Neural cell (in vitro differentiated cells): Measurements from ENCODE around the gene COL20A1. TPM values are rescaled to one million over a fixed set of nuclear protein-coding genes. Genes with fewer than 3 reads are reported as not detected.

Source experiments
- H2AFZ ChIP-seq: fragments of 200-600, 300-800 bp; sonication (generic), shearing (Covaris generic); 2 replicates; pipeline ENCODE4 v1.6.0; 2014; ENCODE audit warnings: low read depth, mild to moderate bottlenecking, antibody characterized with exemption, low read length, moderate library complexity
- H3F3A ChIP-seq: fragments of 200-600 bp; shearing (Covaris generic); 2 replicates; pipeline ENCODE4 v1.6.1; 2016; ENCODE audit warnings: mild to moderate bottlenecking, moderate library complexity, mixed read lengths, antibody characterized with exemption, low read length; ENCODE audit not compliant: insufficient read depth, poor library complexity, severe bottlenecking
- H3K27ac ChIP-seq: fragments of 200-600, 300-800 bp; sonication (generic), shearing (Covaris generic); 2 replicates; pipeline ENCODE4 v1.5.1; 2014; ENCODE audit warnings: mild to moderate bottlenecking, low read length, moderate library complexity
- H3K27me3 ChIP-seq: fragments of 300-800, 200-600 bp; sonication (generic), shearing (Covaris generic); 2 replicates; pipeline ENCODE4 v1.6.0; 2014; ENCODE audit warnings: mild to moderate bottlenecking, low read depth, low read length, moderate library complexity; ENCODE audit not compliant: insufficient read depth
- H3K36me3 ChIP-seq: fragments of 300-800, 200-600 bp; sonication (generic), shearing (Covaris generic); 2 replicates; pipeline ENCODE4 v1.5.1; 2014; ENCODE audit warnings: mild to moderate bottlenecking, antibody characterized with exemption, low read length, moderate library complexity; ENCODE audit not compliant: insufficient read depth
- H3K4me2 ChIP-seq: fragments of 300-800, 200-600 bp; sonication (generic), shearing (Covaris generic); 2 replicates; pipeline ENCODE4 v1.6.0; 2014; ENCODE audit warnings: mild to moderate bottlenecking, low read length
- H3K4me3 ChIP-seq: fragments of 300-800, 200-600 bp; sonication (generic), shearing (Covaris generic); 2 replicates; pipeline ENCODE4 v1.5.1; 2014; ENCODE audit warnings: mild to moderate bottlenecking, low read length, moderate library complexity
- H3K79me2 ChIP-seq: fragments of 200-600 bp; shearing (Covaris generic); replicated peaks from 2 replicates; pipeline ENCODE4 v1.6.0; 2014; ENCODE audit warnings: mild to moderate bottlenecking, low read length, moderate library complexity; ENCODE audit not compliant: insufficient read depth
- H3K9ac ChIP-seq: fragments of 300-800, 200-600 bp; sonication (generic), shearing (Covaris generic); 2 replicates; pipeline ENCODE4 v1.6.1; 2016; ENCODE audit warnings: mild to moderate bottlenecking, low read length, mixed read lengths
- H3K9me2 ChIP-seq: fragments of 200-600 bp; shearing (Covaris generic); 2 replicates; pipeline ENCODE4 v1.6.1; 2016; ENCODE audit warnings: mild to moderate bottlenecking, low read length, mixed read lengths; ENCODE audit not compliant: insufficient read depth
- H3K9me3 ChIP-seq: fragments of 200-600, 300-800 bp; sonication (generic), shearing (Covaris generic); 2 replicates; pipeline ENCODE4 v1.6.1; 2016; ENCODE audit warnings: mild to moderate bottlenecking, mixed run types, low read length, moderate library complexity, mixed read lengths
- H4K20me1 ChIP-seq: fragments of 200-600 bp; shearing (Covaris generic); 2 replicates; pipeline ENCODE4 v1.6.1; 2016; ENCODE audit warnings: mild to moderate bottlenecking, mixed run types; ENCODE audit not compliant: insufficient read depth
- CTCF ChIP-seq: fragments of 450-650 bp; IDR thresholded peaks from 2 replicates; pipeline ENCODE4 v1.5.1; 2014; ENCODE audit warnings: antibody characterized with exemption, mild to moderate bottlenecking, moderate library complexity; ENCODE audit not compliant: poor library complexity, severe bottlenecking
- EP300 ChIP-seq: fragments of 450-650 bp; conservative IDR thresholded peaks from 2 replicates; pipeline ENCODE4 v1.6.1; 2014; ENCODE audit warnings: antibody characterized with exemption, mild to moderate bottlenecking, moderate library complexity; ENCODE audit not compliant: poor library complexity, severe bottlenecking
- EZH2 ChIP-seq: fragments of 200-600, 300-800 bp; shearing (Covaris generic), sonication (generic); IDR thresholded peaks from 2 replicates; pipeline ENCODE4 v1.6.1; 2014; ENCODE audit warnings: antibody characterized with exemption, low read length, borderline replicate concordance, mild to moderate bottlenecking; ENCODE audit not compliant: insufficient read depth, poor library complexity, severe bottlenecking
- MXI1 ChIP-seq: fragments of 450-650 bp; conservative IDR thresholded peaks from 2 replicates; pipeline ENCODE4 v1.6.1; 2014; ENCODE audit warnings: antibody characterized with exemption, mild to moderate bottlenecking; ENCODE audit not compliant: poor library complexity, severe bottlenecking
- POLR2AphosphoS5 ChIP-seq: IDR thresholded peaks from 2 replicates; pipeline ENCODE4 v1.6.1; 2012
- RAD21 ChIP-seq: fragments of 450-650 bp; conservative IDR thresholded peaks from 2 replicates; pipeline ENCODE4 v1.6.1; 2014; ENCODE audit warnings: antibody characterized with exemption, mild to moderate bottlenecking, moderate library complexity
- REST ChIP-seq: IDR thresholded peaks from 2 replicates; pipeline ENCODE4 v1.6.1; 2012; ENCODE audit warnings: borderline replicate concordance
- SMC3 ChIP-seq: fragments of 450-650 bp; conservative IDR thresholded peaks from 2 replicates; pipeline ENCODE4 v1.6.1; 2014; ENCODE audit warnings: antibody characterized with exemption, mild to moderate bottlenecking, moderate library complexity; ENCODE audit not compliant: poor library complexity
- TAF1 ChIP-seq: IDR thresholded peaks from 2 replicates; pipeline ENCODE4 v1.6.1; 2012; ENCODE audit warnings: low read depth
- polyA plus RNA-seq: library from polyadenylated mRNA; depleted of rRNA; stranded (reverse); fragments of >200 nt; gene quantifications from 2 replicates; pipeline ENCODE4 v1.2.3, GENCODE V29; 2014

COL20A1 gene
- polyA plus RNA-seq, 1 donor from 2014 or later = 1.1 TPM

GRCh38 chr20:63284544-63284949 is 8.4 kb upstream of the COL20A1 start:
- Histone ChIP-seq H3K9me2 (no peaks in the 10 kb centered on the region), H3K4me3 (no peak overlapping the region), H3K79me2 (no peaks in the 10 kb centered on the region), H4K20me1 (no peaks in the 10 kb centered on the region), H3K36me3 (no peaks in the 10 kb centered on the region), H3F3A (no peaks in the 10 kb centered on the region), H3K9ac (no peak overlapping the region), H3K27me3 (no peaks in the 10 kb centered on the region), H2AFZ (no peak overlapping the region), H3K4me2 (no peak overlapping the region), H3K9me3 (no peaks in the 10 kb centered on the region), H3K27ac (no peak overlapping the region)
- no peak for TF ChIP-seq REST
- no peak for TF ChIP-seq TAF1
- TF ChIP-seq EP300 = no peak
- no peak for TF ChIP-seq MXI1
- no peak for TF ChIP-seq CTCF
- TF ChIP-seq SMC3 = no peak
- no peak for TF ChIP-seq EZH2
- no peak for TF ChIP-seq POLR2AphosphoS5
- TF ChIP-seq RAD21 = no peak

GRCh38 chr20:63284981-63285524 is 7.9 kb upstream of the COL20A1 start:
- no peaks in the 10 kb centered on the region for H3F3A ChIP-seq
- no peaks in the 10 kb centered on the region for H3K79me2 ChIP-seq
- H4K20me1 ChIP-seq = no peaks in the 10 kb centered on the region
- TF ChIP-seq EZH2 (no peak), CTCF (no peak), SMC3 (no peak), MXI1 (no peak), RAD21 (no peak), POLR2AphosphoS5 (no peak), TAF1 (no peak), REST (no peak), EP300 (no peak)
- H3K27me3 ChIP-seq = no peaks in the 10 kb centered on the region
- H3K9me2 ChIP-seq = no peaks in the 10 kb centered on the region
- H3K4me2 ChIP-seq = no peak overlapping the region
- H3K27ac ChIP-seq = no peak overlapping the region
- no peak overlapping the region for H2AFZ ChIP-seq
- no peaks in the 10 kb centered on the region for H3K36me3 ChIP-seq
- H3K9ac ChIP-seq = no peak overlapping the region
- no peak overlapping the region for H3K4me3 ChIP-seq
- H3K9me3 ChIP-seq = no peaks in the 10 kb centered on the region
